Sigmoid colon (tissue), 7 donors: Measurements from ENCODE around the gene HEATR9. TPM values are rescaled to one million over a fixed set of nuclear protein-coding genes. Genes with fewer than 3 reads are reported as not detected.

ENCODE experiments used
- DNase-seq: peaks from one replicate; pipeline ENCODE4 v3.0.0-alpha.2; 2019
- H3K27ac ChIP-seq, 4 donors: fragments of 200-600 bp; sonication (generic); one replicate each; pipeline ENCODE4 v1.5.1; 2016 to 2019; ENCODE audit warnings: mild to moderate bottlenecking in 1 of 4
- H3K27me3 ChIP-seq, 3 donors: fragments of 200-600 bp; sonication (generic); one replicate each; pipeline ENCODE4 v1.5.1; 2019; ENCODE audit warnings: mild to moderate bottlenecking in 1 of 3
- H3K36me3 ChIP-seq, 4 donors: fragments of 200-600 bp; sonication (generic); one replicate each; pipeline ENCODE4 v1.5.1; 2016 to 2019
- H3K4me1 ChIP-seq, 4 donors: fragments of 200-600 bp; sonication (generic); one replicate each; pipeline ENCODE4 v1.5.1; 2017 to 2019
- H3K4me3 ChIP-seq, 4 donors: fragments of 200-600 bp; sonication (generic); one replicate each; pipeline ENCODE4 v1.5.1; 2017 to 2019; ENCODE audit warnings: mild to moderate bottlenecking in 2 of 4, moderate library complexity in 1 of 4
- H3K9me3 ChIP-seq, 4 donors: fragments of 200-600 bp in 3 of 4; sonication (generic) in 3 of 4; one replicate each; pipeline versions ENCODE4 v1.5.1 to v1.6.1; 2013 to 2019
- EP300 ChIP-seq, 4 donors: sonication (generic); formaldehyde crosslinking; IDR thresholded peaks; one replicate each; pipeline ENCODE4 v1.6.1; 2017; ENCODE audit warnings: antibody characterized with exemption in 4 of 4
- POLR2A ChIP-seq, 2 donors: fragments of 450-650 bp; IDR thresholded peaks; one replicate each; pipeline ENCODE4 v1.6.1; 2016; ENCODE audit warnings: antibody characterized with exemption in 2 of 2, mild to moderate bottlenecking in 2 of 2, moderate library complexity in 2 of 2
- POLR2AphosphoS5 ChIP-seq, 4 donors: sonication (generic); formaldehyde crosslinking; IDR thresholded peaks; one replicate each; pipeline ENCODE4 v1.6.1; 2017; ENCODE audit warnings: antibody characterized with exemption in 4 of 4
- WGBS, 2 donors: extraction: QIAGEN DNeasy Blood & Tissue Kit; methylation state at CpG; one replicate each; pipeline ENCODE4 v1.1.7; 2013; 5-methylcytosine and 5-hydroxymethylcytosine counted together
- intact Hi-C: fragments of 100-400 bp; cut with DNase I; formaldehyde crosslinking; loops from one replicate; pipeline ENCODE4 v1.15.1; 2023
- polyA plus RNA-seq, 3 donors: library from polyadenylated mRNA; stranded (reverse); fragments of 200-250 nt; gene quantifications; one replicate each; pipeline ENCODE4 v1.2.3, GENCODE V29; 2013
- total RNA-seq, 4 donors: library from RNA; depleted of rRNA; stranded (reverse); fragments of >200 nt; gene quantifications; one replicate each; pipeline ENCODE4 v1.1.0, GENCODE V29; 2016
- TF ChIP-seq, protein P1 (sequence below), 4 experiments: fragments of 450-650 bp in 3 of 4; fragments of 200-600 bp in 1 of 4; IDR thresholded peaks; one replicate each; pipeline ENCODE4 v1.5.1; 2016 to 2019; ENCODE audit warnings: antibody characterized with exemption in 4 of 4, mild to moderate bottlenecking in 3 of 4, moderate library complexity in 2 of 4
- donor health status: healthy with polysubstance abuse.
- donor health status: Bipolar disorder and iron deficiency.
- donor health status: healthy.

The HEATR9 gene
- total and polyA plus RNA-seq, 7 donors = 0.06 TPM; not detected in 6

DNA sequence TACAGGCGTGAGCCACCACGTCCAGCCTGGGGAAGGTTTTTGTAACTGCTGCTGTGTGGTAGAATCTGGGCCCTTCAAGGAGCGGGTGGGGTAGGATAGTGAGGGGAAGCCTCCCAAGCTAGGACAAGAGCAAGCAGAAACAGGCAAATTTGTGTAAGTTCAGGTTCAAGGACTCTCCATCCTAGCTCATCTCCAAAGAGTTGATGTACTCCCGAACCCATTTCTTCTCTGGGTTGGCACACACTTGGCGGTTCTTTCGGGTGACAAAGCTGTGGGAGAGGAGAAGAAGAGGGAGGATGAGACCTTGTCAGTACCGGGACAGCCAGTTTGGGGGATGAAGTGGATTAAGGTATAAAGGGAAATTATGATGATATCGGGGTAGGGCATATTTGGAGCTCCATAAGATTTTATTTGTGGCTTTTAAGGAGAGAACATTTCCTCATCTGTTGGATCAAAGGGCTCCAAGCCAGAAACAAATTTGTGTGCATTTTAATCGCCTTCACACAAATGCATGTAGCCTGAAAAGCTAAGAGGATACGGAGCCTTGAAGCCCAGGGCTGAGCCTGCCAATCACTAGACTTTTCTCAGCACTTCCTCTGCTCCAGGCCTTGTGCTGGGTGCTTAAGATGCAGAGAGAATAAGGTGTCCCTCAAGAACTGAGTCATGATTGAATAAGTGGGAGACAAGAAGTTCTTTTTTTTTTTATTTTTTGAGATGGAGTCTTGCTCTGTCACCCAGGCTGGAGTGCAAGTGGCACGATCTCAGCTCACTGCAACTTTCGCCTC lies 3.7 kb upstream of the HEATR9 start:
- H3K4me3 ChIP-seq = no peak overlapping the region
- intact Hi-C loops = no loop called here
- no peak for TF ChIP-seq POLR2AphosphoS5 (IDR thresholded peaks at IDR 0.05)
- no peak for TF ChIP-seq POLR2A (IDR thresholded peaks at IDR 0.05)
- TF ChIP-seq EP300 (IDR thresholded peaks at IDR 0.05) = no peak

DNA sequence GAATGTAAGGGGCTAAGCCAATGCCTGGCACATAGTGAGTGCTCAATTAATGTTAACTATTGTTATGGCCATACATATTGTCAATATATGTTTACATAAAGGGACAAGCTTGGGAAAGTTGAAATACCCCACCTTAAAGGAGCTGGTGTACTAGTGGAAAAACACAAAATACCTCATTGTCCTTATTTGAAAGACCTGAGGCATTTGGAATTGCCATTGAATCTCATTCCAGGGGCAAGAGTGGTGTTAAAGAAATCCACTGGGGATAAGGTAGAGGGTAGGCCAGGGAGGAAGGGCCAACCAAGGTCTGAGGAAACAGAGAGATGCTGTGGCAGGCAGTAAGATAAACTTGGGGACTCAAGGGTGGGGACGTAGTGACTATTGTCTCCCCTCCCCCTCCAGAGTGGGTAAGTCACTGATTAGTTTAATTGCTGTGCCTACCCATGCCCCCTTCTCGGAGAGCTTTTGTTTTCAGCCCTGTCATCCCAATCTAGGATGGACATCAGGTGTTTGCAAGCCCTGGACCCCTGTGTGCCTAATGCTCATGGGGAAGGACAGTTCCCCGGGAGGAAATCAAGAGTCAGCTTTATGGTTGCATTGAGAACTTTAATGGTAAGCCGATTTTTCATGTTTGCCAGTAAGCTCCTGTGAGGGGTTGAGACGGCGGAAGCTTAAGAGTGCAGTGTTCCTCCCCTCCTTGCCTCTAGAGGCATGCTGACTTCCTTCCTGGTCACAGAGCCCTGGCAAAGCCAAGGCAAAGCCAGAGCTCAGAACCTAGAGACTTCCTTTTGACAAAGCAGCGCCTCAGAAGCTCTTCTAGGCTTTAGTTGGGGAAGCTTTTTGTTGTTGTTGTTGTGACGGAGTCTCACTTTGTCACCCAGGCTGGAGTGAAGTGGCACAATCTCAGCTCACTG lies 2.5 kb upstream of the HEATR9 start:
- TF ChIP-seq POLR2A (IDR thresholded peaks at IDR 0.05) = no peak
- WGBS, 2 donors = 58 to 82% methylated on average over 8 of the region's 8 CpGs
- Histone ChIP-seq H3K4me1 (peaks cover 0 to 5% (median 2%) of the 10 kb centered on the region in 4 donors), H3K27ac (no peak overlapping the region), H3K36me3 (no peaks in the 10 kb centered on the region), H3K27me3 (no peaks in the 10 kb centered on the region), H3K4me3 (no peak overlapping the region), H3K9me3 (no peaks in the 10 kb centered on the region)
- no peak for DNase-seq
- intact Hi-C loops = no loop called here

More for the DNA sequence above, 3.7 kb upstream of the HEATR9 start:
- Histone ChIP-seq H3K9me3 (no peaks in the 10 kb centered on the region), H3K36me3 (no peaks in the 10 kb centered on the region), H3K27me3 (no peaks in the 10 kb centered on the region), H3K27ac (no peak overlapping the region), H3K4me1 (no peaks in the 10 kb centered on the region)
- DNase-seq = no peak
- 96% methylated on average over 12 of the region's 12 CpGs for WGBS, 2 donors

DNA sequence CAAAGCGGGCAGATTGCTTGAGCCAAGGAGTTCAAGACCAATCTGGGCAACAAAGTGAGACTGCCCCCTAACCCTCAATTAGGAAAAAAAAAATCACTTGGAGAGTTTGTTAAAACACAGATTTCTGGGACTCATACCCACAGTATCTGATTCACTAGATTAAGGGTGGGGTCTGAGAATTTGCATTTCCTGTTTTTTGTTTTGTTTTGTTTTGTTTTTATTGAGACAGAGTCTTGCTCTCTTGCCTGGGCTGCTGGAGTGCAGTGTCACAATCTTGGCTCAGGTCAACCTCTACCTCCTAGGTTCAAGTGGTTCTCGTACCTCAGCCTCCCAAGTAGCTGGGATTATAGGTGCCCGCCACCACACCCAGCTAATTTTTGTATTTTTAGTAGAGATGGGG lies 1.1 kb downstream of the HEATR9 start:
- no peak overlapping the region for H3K4me3 ChIP-seq
- 97 to 100% methylated on average over 3 of the region's 3 CpGs for WGBS, 2 donors
- intact Hi-C loops = no loop called here
- H3K4me1 ChIP-seq = peaks cover 0 to 11% (median 3%) of the 10 kb centered on the region in 4 donors
- no peak overlapping the region for H3K27ac ChIP-seq
- no peak for TF ChIP-seq POLR2AphosphoS5 (IDR thresholded peaks at IDR 0.05)
- TF ChIP-seq EP300 (IDR thresholded peaks at IDR 0.05) = no peak
- no peak for TF ChIP-seq POLR2A (IDR thresholded peaks at IDR 0.05)
- no peaks in the 10 kb centered on the region for H3K9me3 ChIP-seq
- DNase-seq = no peak
- no peaks in the 10 kb centered on the region for H3K36me3 ChIP-seq
- no peaks in the 10 kb centered on the region for H3K27me3 ChIP-seq

DNA sequence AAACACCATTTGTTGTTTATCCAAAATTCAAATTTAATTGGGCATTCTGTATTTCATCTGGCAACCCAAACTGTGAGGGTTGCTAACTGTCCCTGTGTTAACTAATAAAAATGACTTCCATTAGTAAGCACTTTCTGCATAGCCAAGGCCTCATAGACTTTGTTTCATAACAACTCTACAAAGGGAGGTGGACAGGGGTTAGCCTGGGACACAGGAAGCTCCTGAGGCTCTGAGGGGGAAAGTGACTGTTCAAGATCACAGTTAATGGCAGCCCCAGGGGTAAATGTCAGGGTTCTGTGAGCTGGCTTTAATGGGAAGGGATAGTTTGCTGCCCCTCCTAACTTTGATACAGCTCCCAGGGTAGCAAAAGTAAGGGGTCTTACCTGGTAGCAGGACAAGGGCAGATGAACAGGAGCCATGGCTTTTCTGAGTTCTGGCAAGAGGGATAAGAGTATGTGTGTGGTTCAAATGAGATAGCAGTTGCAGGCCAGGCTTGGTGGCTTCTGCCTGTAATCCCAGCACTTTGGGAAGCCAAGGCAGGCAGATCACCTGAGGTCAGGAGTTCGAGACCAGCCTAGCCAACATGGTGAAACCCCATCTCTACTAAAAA lies 2.2 kb downstream of the HEATR9 start:
- Histone ChIP-seq H3K36me3 (no peaks in the 10 kb centered on the region), H3K4me3 (no peak overlapping the region), H3K9me3 (no peaks in the 10 kb centered on the region), H3K27ac (no peak overlapping the region), H3K27me3 (no peaks in the 10 kb centered on the region), H3K4me1 (peaks cover 0 to 11% (median 3%) of the 10 kb centered on the region in 4 donors)
- intact Hi-C loops = no loop called here
- DNase-seq = no peak
- whole genome bisulfite sequencing, 2 donors = 86 to 91% methylated on average over 1 of the region's 1 CpG
- TF ChIP-seq POLR2AphosphoS5 (IDR thresholded peaks at IDR 0.05) (no peak), EP300 (IDR thresholded peaks at IDR 0.05) (no peak), POLR2A (IDR thresholded peaks at IDR 0.05) (no peak)
- TF ChIP-seq, protein P1, sequence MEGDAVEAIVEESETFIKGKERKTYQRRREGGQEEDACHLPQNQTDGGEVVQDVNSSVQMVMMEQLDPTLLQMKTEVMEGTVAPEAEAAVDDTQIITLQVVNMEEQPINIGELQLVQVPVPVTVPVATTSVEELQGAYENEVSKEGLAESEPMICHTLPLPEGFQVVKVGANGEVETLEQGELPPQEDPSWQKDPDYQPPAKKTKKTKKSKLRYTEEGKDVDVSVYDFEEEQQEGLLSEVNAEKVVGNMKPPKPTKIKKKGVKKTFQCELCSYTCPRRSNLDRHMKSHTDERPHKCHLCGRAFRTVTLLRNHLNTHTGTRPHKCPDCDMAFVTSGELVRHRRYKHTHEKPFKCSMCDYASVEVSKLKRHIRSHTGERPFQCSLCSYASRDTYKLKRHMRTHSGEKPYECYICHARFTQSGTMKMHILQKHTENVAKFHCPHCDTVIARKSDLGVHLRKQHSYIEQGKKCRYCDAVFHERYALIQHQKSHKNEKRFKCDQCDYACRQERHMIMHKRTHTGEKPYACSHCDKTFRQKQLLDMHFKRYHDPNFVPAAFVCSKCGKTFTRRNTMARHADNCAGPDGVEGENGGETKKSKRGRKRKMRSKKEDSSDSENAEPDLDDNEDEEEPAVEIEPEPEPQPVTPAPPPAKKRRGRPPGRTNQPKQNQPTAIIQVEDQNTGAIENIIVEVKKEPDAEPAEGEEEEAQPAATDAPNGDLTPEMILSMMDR (IDR thresholded peaks at IDR 0.05) = no peak

DNA sequence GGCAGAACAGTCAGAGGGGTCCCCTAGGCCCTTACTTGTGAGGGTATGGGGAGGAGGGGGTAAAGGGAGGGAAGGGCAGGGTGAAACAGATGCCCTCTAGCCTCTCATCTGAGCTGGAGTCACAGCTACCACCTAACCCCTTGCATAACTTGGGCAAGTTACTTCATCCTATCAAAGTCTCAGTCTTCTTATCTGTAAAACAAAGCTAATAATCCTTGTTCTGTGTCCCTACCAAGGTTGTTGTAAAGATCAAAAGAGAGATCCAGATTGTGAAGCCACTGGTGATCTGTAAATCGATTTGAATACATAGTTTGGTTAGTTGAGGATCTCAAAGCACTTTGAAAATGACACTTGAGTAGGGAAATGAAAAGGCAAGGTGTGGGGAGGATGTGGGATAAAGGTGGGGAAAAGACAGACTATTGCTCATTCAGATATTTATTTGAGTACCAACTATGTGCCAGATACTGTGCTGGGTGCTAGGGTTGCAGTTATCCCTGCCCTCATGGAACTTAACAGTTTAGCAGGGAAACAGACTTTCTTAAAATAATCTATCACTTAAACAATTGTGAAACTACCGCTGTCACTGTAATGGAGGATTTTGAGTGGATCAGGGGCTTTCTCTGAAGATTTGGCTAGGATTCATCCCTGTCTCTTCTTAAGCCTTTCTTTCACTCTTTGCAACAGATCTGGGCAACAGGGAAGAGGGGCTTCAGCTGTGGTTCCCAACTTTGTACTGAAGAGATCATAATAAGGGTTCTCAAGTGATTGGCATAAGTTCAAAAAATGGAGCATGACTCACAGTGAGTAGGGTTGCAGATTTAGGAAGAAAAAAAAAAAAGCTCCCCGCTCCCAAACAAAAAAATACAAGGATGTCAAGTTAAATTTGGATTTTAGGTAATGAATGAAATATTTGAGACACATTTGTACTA lies 3.0 kb downstream of the HEATR9 start:
- H3K27ac ChIP-seq = no peak overlapping the region
- H3K36me3 ChIP-seq = no peaks in the 10 kb centered on the region
- no peak overlapping the region for H3K4me3 ChIP-seq
- WGBS, 2 donors = 70 to 82% methylated on average over 3 of the region's 3 CpGs
- intact Hi-C loops = no loop called here
- TF ChIP-seq, protein P1 (IDR thresholded peaks at IDR 0.05) = no peak
- TF ChIP-seq POLR2AphosphoS5 (IDR thresholded peaks at IDR 0.05) (no peak), POLR2A (IDR thresholded peaks at IDR 0.05) (no peak), EP300 (IDR thresholded peaks at IDR 0.05) (no peak)
- H3K27me3 ChIP-seq = no peaks in the 10 kb centered on the region
- DNase-seq = no peak
- H3K9me3 ChIP-seq = no peaks in the 10 kb centered on the region
- H3K4me1 ChIP-seq = peaks cover 0 to 11% (median 3%) of the 10 kb centered on the region in 4 donors
